Measurements from ENCODE around the gene OR52A5. TPM values are rescaled to one million over a fixed set of nuclear protein-coding genes. Genes with fewer than 3 reads are reported as not detected.

OR52A5 gene
- total and polyA plus RNA-seq, 10 of the 15 experiments (the other 5 are each of a cell fraction or from before 2014, with no cell fraction given) = not detected

DNA sequence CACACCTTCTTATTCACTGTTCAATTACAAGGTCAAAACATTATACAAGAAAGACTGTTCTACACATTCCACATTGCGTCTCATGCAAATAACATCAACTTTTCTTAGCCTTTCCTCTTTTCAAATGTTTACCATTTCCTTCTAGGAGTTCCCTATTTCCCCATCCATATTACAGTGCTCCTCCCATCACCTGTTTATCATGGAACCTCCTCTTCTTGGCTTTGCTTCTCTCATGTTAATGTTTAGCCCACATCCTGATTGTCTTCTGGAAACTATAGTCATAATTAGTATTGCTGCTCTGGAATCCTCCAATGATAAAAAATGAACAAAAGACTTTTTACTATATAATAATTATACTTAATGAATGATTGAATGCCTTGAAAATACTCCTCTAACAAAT is 47.5 kb downstream of the OR52A5 start:
- ChIA-PET POLR2A (no interaction called here), RAD21 (ENCODE audit: unreplicated experiment) (no interaction called here), CTCF (no interaction called here), SMC1A (ENCODE audit: uncharacterized antibody, unreplicated experiment) (no interaction called here)
- H3K4me2 ChIP-seq (ENCODE audit: control insufficient read depth, insufficient read depth) = no peak overlapping the region
- H3K36me3 ChIP-seq (ENCODE audit: control insufficient read depth in 2 of 2, insufficient read depth in 2 of 2, low read length in 1 of 2) = no peaks in the 10 kb centered on the region
- H3K9me3 ChIP-seq (replicated peaks; ENCODE audit: control insufficient read depth, insufficient read depth, low read length) = no peaks in the 10 kb centered on the region
- TF ChIP-seq FOS (IDR thresholded peaks at IDR 0.05; ENCODE audit: borderline replicate concordance, extremely low read depth, insufficient read length) (no peak), IRF4 (IDR thresholded peaks at IDR 0.05; ENCODE audit: low read depth, low read length) (no peak), TCF3 (IDR thresholded peaks at IDR 0.05; ENCODE audit: borderline replicate concordance, insufficient read depth, low read depth, low read length) (no peak), NFYA (IDR thresholded peaks at IDR 0.05; ENCODE audit: borderline replicate concordance, low read depth, low read length) (no peak), BHLHE40 (IDR thresholded peaks at IDR 0.05; ENCODE audit: borderline replicate concordance in 1 of 2, low read depth in 2 of 2, low read length in 1 of 2) (no peak)
- DNase-seq (ENCODE audit: low read depth, low spot score) (no peak), ATAC-seq (no peak), FAIRE-seq (no peak)
- H3K4me1 ChIP-seq (ENCODE audit: control insufficient read depth, insufficient read depth, low read length) = no peaks in the 10 kb centered on the region
- WGBS (ENCODE audit: insufficient coverage, insufficient replicate concordance, low lambda C conversion rate, missing lambda C conversion rate) = 85% methylated on average over 1 of the region's 1 CpG
- no peak overlapping the region for H3K27ac ChIP-seq (ENCODE audit: control insufficient read depth, insufficient read depth)
- in situ Hi-C loops (cut with MboI) = no loop called here
- no peak overlapping the region for H2AFZ ChIP-seq (ENCODE audit: control insufficient read depth, low read depth, low read length)
- intact Hi-C loops (cut with micrococcal nuclease; ENCODE audit: unreplicated experiment) = no loop called here
- no peak overlapping the region for H3K9ac ChIP-seq (ENCODE audit: control insufficient read depth, insufficient read depth, low read length)
- H3K4me3 ChIP-seq = no peak overlapping the region
- H4K20me1 ChIP-seq (ENCODE audit: control insufficient read depth, insufficient read depth) = no peaks in the 10 kb centered on the region
- BruUV-seq (replicated peaks) = no TSS peak
- no peaks in the 10 kb centered on the region for H3K27me3 ChIP-seq (replicated peaks in 1 of 2; ENCODE audit: control insufficient read depth in 2 of 2, insufficient read depth in 2 of 2, low read length in 1 of 2)
- H3K79me2 ChIP-seq (ENCODE audit: control insufficient read depth, insufficient read depth, low read length) = no peaks in the 10 kb centered on the region

DNA sequence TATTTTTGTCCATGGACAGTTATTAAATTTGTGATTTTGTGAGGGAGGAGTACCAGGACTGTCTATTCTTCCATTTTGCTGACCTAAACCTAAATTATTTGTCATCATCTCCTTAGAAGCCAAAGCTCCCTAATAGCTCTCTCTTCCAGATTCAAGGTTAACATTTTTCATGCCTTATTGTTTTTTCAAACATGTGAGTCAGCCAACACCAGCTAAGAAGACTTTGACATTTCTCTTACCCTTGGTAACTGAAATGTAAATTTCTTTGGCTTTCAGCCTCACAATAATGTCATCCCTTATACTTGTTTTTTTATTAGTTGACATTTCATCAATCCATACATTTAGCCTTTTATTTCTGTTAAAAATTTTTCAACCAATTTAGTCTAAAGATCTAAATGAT is 49.6 kb downstream of the OR52A5 start:
- in situ Hi-C loops (cut with MboI) = no loop called here
- no peak for DNase-seq (ENCODE audit: low read depth, low spot score)
- CTCF ChIA-PET = no interaction called here

More for the DNA sequence above, 49.6 kb downstream of the OR52A5 start:
- ATAC-seq (no peak), FAIRE-seq (no peak)
- Histone ChIP-seq H3K27ac (ENCODE audit: control insufficient read depth, insufficient read depth) (no peak overlapping the region), H3K79me2 (ENCODE audit: control insufficient read depth, insufficient read depth, low read length) (no peaks in the 10 kb centered on the region), H4K20me1 (ENCODE audit: control insufficient read depth, insufficient read depth) (no peaks in the 10 kb centered on the region), H3K9me3 (replicated peaks; ENCODE audit: control insufficient read depth, insufficient read depth, low read length) (no peaks in the 10 kb centered on the region), H3K27me3 (replicated peaks in 1 of 2; ENCODE audit: control insufficient read depth in 2 of 2, insufficient read depth in 2 of 2, low read length in 1 of 2) (no peaks in the 10 kb centered on the region), H3K4me2 (ENCODE audit: control insufficient read depth, insufficient read depth) (no peak overlapping the region), H3K9ac (ENCODE audit: control insufficient read depth, insufficient read depth, low read length) (no peak overlapping the region), H3K4me1 (ENCODE audit: control insufficient read depth, insufficient read depth, low read length) (no peaks in the 10 kb centered on the region), H2AFZ (ENCODE audit: control insufficient read depth, low read depth, low read length) (no peak overlapping the region), H3K36me3 (ENCODE audit: control insufficient read depth in 2 of 2, insufficient read depth in 2 of 2, low read length in 1 of 2) (no peaks in the 10 kb centered on the region), H3K4me3 (no peak overlapping the region)
- intact Hi-C loops (cut with micrococcal nuclease; ENCODE audit: unreplicated experiment) = no loop called here
- ChIA-PET SMC1A (ENCODE audit: uncharacterized antibody, unreplicated experiment) (interaction anchor here (1.4 kb wide), 1 partner anchor 28 kb away, joined by 3 read pairs; no protein-coding TSS in a partner anchor), RAD21 (ENCODE audit: unreplicated experiment) (no interaction called here), POLR2A (no interaction called here)
- BruUV-seq (replicated peaks) = no TSS peak
- TF ChIP-seq BMI1 (IDR thresholded peaks at IDR 0.05; ENCODE audit: borderline replicate concordance) = no peak
- no peak for TF ChIP-seq POLR2AphosphoS2 (IDR thresholded peaks at IDR 0.05; ENCODE audit: low read depth, low read length)
- no peak for TF ChIP-seq BCL11A (IDR thresholded peaks at IDR 0.05; ENCODE audit: low read depth, low read length)
- no peak for TF ChIP-seq IRF4 (IDR thresholded peaks at IDR 0.05; ENCODE audit: low read depth, low read length)
- TF ChIP-seq ZZZ3 (IDR thresholded peaks at IDR 0.05; ENCODE audit: control insufficient read depth, insufficient read length, low read depth) = no peak
- TF ChIP-seq JUND (IDR thresholded peaks at IDR 0.05; ENCODE audit: low read depth, low read length) = no peak
- TF ChIP-seq HDGF (IDR thresholded peaks at IDR 0.05) = no peak
- TF ChIP-seq, protein P1, sequence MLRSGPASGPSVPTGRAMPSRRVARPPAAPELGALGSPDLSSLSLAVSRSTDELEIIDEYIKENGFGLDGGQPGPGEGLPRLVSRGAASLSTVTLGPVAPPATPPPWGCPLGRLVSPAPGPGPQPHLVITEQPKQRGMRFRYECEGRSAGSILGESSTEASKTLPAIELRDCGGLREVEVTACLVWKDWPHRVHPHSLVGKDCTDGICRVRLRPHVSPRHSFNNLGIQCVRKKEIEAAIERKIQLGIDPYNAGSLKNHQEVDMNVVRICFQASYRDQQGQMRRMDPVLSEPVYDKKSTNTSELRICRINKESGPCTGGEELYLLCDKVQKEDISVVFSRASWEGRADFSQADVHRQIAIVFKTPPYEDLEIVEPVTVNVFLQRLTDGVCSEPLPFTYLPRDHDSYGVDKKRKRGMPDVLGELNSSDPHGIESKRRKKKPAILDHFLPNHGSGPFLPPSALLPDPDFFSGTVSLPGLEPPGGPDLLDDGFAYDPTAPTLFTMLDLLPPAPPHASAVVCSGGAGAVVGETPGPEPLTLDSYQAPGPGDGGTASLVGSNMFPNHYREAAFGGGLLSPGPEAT (IDR thresholded peaks at IDR 0.05; ENCODE audit: low read depth) = no peak
- no peak for TF ChIP-seq ZBED1 (IDR thresholded peaks at IDR 0.05; ENCODE audit: borderline replicate concordance)
- no peak for TF ChIP-seq SREBF2 (IDR thresholded peaks at IDR 0.05; ENCODE audit: low read length)
- no peak for TF ChIP-seq SUPT20H (IDR thresholded peaks at IDR 0.05; ENCODE audit: borderline replicate concordance, control insufficient read depth, low read depth, low read length)
- TF ChIP-seq, protein P2, sequence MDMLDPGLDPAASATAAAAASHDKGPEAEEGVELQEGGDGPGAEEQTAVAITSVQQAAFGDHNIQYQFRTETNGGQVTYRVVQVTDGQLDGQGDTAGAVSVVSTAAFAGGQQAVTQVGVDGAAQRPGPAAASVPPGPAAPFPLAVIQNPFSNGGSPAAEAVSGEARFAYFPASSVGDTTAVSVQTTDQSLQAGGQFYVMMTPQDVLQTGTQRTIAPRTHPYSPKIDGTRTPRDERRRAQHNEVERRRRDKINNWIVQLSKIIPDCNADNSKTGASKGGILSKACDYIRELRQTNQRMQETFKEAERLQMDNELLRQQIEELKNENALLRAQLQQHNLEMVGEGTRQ (IDR thresholded peaks at IDR 0.05; ENCODE audit: borderline replicate concordance, low read depth, low read length) = no peak
- no peak for TF ChIP-seq ATF7 (IDR thresholded peaks at IDR 0.05; ENCODE audit: low read depth)
- no peak for TF ChIP-seq GABPA (IDR thresholded peaks at IDR 0.05; ENCODE audit: low read depth)
